Lower leg skin (tissue), 4 donors: ENCODE results near the gene ACSM6. TPM values are rescaled to one million over a fixed set of nuclear protein-coding genes. Genes with fewer than 3 reads are reported as not detected.

Experiments
- DNase-seq, 2 donors: peaks; one replicate each; pipeline ENCODE4 v3.0.0-alpha.2; 2019; ENCODE audit warnings: low spot score in 2 of 2
- H3K4me3 ChIP-seq: fragments of 200-600 bp; sonication (generic); 2 replicates; pipeline ENCODE4 v1.5.1; 2017; ENCODE audit warnings: mild to moderate bottlenecking, low read depth; ENCODE audit not compliant: poor library complexity, severe bottlenecking
- POLR2A ChIP-seq, 2 donors: fragments of 450-650 bp; IDR thresholded peaks; one replicate each; pipeline ENCODE4 v1.6.1; 2016 to 2017; ENCODE audit warnings: antibody characterized with exemption in 2 of 2, mild to moderate bottlenecking in 1 of 2, moderate library complexity in 1 of 2
- WGBS, 2 donors: methylation state at CpG; one replicate each; pipeline ENCODE4 v1.1.5; 2018; 5-methylcytosine and 5-hydroxymethylcytosine counted together
- intact Hi-C: fragments of 100-400 bp; cut with DNase I; formaldehyde crosslinking; loops from one replicate; pipeline ENCODE4 v1.15.0; 2023; ENCODE audit warnings: low total_unique reads
- total RNA-seq, 4 donors: library from RNA; depleted of rRNA; stranded (reverse); fragments of >200 nt; gene quantifications; one replicate each; pipeline ENCODE4 v1.1.0, GENCODE V29; 2016
- TF ChIP-seq, protein P1 (sequence below), 3 donors: fragments of 450-650 bp; IDR thresholded peaks; one replicate each; pipeline ENCODE4 v1.5.1; 2016; ENCODE audit warnings: antibody characterized with exemption in 3 of 3, mild to moderate bottlenecking in 3 of 3, moderate library complexity in 2 of 3

ACSM6 gene
- total RNA-seq, 4 donors from 2014 or later: 0.95 to 7.7 (median 2.7) TPM

DNA sequence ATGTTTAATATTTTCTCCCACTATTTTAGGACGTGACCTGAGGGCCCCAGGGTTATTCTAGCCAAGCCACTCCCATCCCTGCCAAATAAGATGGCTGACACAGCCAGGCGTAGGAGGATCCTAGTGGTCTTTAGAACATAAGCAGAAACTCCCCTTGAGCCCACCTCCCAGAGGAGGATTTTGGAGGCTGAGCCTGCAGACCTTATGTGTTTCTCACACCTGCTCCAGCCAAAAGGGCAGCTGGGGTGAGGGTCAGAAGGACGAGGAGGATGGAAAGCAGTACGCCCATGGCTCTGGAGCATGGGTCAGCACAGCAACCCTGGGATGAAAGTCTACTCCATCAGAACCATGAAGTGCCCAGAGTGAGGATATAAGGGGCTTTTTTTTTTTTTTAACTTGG is 56.8 kb downstream of the ACSM6 start:
- H3K4me3 ChIP-seq: no peak overlapping the region
- 82 to 85% methylated on average over 4 of the region's 4 CpGs for WGBS, 2 donors

DNA sequence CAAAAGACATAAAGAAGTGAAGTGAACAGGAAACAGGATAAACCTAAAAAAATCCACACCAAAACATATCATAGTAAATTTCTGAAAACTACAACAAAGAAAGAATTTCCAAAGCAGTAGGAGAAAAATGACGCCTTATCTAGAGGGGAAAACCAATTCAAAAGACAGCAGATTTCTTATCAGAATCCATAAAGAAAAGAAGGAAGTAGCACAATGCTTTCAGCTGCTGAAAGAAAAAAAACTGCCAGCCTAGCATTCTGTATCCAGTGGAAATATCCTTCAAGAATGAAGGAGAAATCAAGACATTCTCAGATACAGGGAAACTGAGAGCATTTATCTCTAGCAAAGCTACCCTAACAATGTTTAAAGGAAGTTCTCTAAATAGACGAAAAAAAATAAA is 59.0 kb downstream of the ACSM6 start:
- no peak for DNase-seq
- intact Hi-C loops: no loop called here
- no peak for TF ChIP-seq POLR2A (IDR thresholded peaks at IDR 0.05)
- TF ChIP-seq, protein P1, sequence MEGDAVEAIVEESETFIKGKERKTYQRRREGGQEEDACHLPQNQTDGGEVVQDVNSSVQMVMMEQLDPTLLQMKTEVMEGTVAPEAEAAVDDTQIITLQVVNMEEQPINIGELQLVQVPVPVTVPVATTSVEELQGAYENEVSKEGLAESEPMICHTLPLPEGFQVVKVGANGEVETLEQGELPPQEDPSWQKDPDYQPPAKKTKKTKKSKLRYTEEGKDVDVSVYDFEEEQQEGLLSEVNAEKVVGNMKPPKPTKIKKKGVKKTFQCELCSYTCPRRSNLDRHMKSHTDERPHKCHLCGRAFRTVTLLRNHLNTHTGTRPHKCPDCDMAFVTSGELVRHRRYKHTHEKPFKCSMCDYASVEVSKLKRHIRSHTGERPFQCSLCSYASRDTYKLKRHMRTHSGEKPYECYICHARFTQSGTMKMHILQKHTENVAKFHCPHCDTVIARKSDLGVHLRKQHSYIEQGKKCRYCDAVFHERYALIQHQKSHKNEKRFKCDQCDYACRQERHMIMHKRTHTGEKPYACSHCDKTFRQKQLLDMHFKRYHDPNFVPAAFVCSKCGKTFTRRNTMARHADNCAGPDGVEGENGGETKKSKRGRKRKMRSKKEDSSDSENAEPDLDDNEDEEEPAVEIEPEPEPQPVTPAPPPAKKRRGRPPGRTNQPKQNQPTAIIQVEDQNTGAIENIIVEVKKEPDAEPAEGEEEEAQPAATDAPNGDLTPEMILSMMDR (IDR thresholded peaks at IDR 0.05): no peak
- no peak overlapping the region for H3K4me3 ChIP-seq
- 77 to 81% methylated on average over 2 of the region's 2 CpGs for WGBS, 2 donors

More for the DNA sequence above, 56.8 kb downstream of the ACSM6 start:
- no peak for DNase-seq
- intact Hi-C loops: no loop called here
- TF ChIP-seq POLR2A (IDR thresholded peaks at IDR 0.05): no peak
- TF ChIP-seq, protein P1 (IDR thresholded peaks at IDR 0.05): no peak

DNA sequence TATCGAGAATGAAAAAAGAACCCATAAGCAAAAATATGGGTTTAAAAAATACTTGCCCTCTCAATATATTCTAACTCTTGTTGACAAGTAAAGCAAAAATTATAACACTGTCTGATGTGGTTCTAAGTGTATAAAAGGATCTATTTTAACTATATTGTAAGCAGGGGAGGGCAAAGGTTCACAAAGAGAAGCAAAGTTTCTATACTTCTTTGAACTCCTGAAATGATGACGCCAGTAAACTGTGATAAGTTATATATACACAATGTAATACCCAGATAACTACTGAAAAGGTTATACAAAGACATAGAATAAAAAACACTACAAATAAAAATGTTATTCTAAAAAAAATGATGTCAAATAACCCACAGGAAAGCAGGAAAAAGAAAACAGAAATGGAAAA is 59.6 kb downstream of the ACSM6 start:
- TF ChIP-seq, protein P1 (IDR thresholded peaks at IDR 0.05): no peak
- no peak for TF ChIP-seq POLR2A (IDR thresholded peaks at IDR 0.05)
- H3K4me3 ChIP-seq: no peak overlapping the region
- WGBS, 2 donors: 95 to 96% methylated on average over 2 of the region's 2 CpGs
- no peak for DNase-seq
- intact Hi-C loops: no loop called here

DNA sequence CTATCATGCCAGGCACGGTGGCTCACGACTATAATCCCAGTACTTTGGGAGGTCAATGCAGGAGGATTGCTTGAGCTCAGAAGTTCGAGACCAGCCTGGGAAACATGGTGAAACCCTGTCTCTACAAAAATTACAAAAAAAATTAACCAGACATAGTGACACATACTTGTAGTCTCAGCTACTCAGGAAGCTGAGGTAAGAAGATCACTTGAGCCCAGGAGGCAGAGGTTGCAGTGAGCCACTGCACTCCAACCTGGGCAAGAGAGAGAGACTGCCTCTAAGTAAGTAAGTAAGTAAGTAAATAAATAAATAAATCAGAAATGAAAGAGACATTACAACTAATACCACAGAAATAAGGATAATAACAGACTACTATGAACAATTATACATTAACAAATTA is 60.6 kb downstream of the ACSM6 start:
- H3K4me3 ChIP-seq: no peak overlapping the region

DNA sequence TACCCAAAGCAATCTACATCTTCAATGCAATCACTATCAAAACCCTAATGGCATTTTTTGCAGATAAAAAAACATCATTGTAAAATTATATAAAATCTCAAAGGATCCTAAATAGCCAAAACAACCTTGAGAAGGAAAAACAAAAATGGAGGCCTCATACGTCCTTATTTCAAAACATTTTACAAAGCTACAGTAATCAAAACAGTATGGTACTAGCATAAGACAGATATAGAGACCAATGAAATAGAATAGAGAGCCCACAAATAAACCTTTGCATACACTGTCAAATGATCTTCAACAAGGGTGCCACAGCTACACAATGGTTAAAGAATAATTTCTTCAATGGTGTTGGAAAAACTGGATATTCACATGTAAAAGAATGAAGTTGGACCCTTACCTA is 62.2 kb downstream of the ACSM6 start:
- no peak for DNase-seq
- no peak overlapping the region for H3K4me3 ChIP-seq
- WGBS, 2 donors: 97 to 100% methylated on average over 1 of the region's 1 CpG
- TF ChIP-seq, protein P1 (IDR thresholded peaks at IDR 0.05): no peak
- no peak for TF ChIP-seq POLR2A (IDR thresholded peaks at IDR 0.05)
- intact Hi-C loops: no loop called here

More for the DNA sequence above, 60.6 kb downstream of the ACSM6 start:
- WGBS, 2 donors: 76 to 83% methylated on average over 3 of the region's 3 CpGs
- intact Hi-C loops: no loop called here
- DNase-seq: no peak
- TF ChIP-seq, protein P1 (IDR thresholded peaks at IDR 0.05): no peak
- no peak for TF ChIP-seq POLR2A (IDR thresholded peaks at IDR 0.05)

DNA sequence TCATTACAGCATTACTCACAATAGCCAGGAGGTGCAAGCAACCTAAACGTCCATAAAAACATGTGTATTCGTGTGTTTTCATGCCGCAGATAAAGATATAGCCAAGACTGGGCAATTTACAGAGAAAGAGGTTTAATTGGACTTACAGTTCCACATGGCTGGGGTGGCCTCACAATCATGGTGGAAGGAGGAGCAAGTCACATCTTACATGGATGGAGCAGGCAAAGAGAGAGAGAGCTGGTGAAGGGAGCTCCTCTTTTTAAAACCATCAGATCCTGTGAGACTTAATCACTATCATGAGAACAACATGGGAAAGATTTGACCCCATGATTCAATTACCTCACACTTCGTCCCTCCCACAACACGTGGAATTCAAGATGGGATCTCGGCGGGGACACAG is 63.8 kb downstream of the ACSM6 start:
- intact Hi-C loops: no loop called here
- H3K4me3 ChIP-seq: no peak overlapping the region
- WGBS, 2 donors: 90 to 95% methylated on average over 7 of the region's 7 CpGs
- no peak for DNase-seq
- TF ChIP-seq, protein P1 (IDR thresholded peaks at IDR 0.05): no peak
- TF ChIP-seq POLR2A (IDR thresholded peaks at IDR 0.05): no peak
